Measurements from ENCODE around the gene NDUFV2. TPM values are rescaled to one million over a fixed set of nuclear protein-coding genes. Genes with fewer than 3 reads are reported as not detected.
"Not testable (repeated sequence)": the region's sequence is repeated elsewhere in the genome, so short reads cannot be mapped to it uniquely, and the experiment has no call there.

Gene NDUFV2
- 219 and 224 TPM in 2 replicates for total RNA-seq

DNA sequence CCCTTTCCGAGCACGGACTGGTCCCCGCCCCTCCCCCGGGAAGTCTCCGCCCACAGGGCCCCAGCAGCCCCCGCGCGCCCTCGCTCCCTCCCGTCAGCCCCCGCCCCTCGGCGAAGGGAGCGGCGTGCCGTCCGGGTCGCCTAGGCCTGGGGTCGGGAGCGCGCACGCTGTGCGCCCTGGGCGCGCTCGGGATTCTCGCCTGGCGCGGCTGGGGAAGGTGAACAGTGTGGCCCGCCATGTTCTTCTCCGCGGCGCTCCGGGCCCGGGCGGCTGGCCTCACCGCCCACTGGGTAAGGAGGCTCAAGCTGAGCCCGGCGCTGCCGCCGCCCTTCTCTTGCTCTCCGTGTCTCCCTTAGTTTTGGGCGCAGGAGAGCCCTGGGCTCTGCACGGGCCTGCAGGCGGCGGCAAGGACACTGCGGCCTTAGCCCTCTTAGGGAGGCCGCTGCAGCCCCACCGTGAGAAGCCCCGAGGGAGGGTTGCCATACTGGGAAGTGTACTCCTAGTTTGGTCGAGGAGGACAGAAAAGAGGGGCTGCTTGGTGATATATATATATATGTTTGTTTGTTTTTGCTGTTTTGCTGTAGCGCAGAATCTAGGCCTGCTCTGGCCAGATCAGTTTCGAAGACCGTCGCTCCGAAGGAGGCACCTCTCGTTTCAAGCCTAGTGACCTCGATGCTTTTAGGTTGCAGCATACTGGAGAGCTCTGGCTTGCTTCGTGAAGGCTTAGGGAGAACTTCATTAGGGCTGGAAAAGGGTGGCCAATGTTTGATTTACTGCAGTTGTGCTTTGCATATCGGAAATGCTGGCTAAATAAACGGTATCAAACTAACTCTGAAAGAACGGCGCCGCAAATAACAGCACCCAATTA, at the start of gene NDUFV2:
Gene NDUFV2, plus strand, starts transcription at position 192 of the 868 bp plus-strand sequence. Its CDS starts 45 bp downstream, at position 237.
- intact Hi-C loops (cut with micrococcal nuclease), result loop anchor here (1.0 to 10.0 kb wide), 9 partner anchors 11 to 810 kb away; partner anchors contain the start of genes ANKRD12, PPP4R1, RALBP1 and TWSG1

DNA sequence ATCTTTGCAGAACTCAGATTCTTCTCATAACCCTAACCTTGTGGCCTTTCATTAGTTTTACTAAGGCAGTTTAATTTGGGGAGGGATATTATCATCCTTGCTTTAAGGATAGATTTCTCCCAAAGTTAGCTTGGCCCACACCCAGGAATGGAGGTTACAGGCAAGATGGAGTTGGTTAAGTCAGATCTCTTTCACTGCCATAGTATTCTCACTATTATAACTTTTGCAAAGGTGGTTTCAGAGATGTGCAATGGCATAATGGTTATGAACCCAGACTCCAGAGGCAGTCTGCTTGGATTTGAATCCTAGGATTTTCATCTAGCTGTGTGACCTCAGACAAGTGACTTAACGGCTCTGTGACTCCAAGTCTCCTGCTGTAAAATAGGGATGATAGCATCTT, 48.7 kb upstream of the NDUFV2 start:
- intact Hi-C loops (cut with micrococcal nuclease), result no loop called here

DNA sequence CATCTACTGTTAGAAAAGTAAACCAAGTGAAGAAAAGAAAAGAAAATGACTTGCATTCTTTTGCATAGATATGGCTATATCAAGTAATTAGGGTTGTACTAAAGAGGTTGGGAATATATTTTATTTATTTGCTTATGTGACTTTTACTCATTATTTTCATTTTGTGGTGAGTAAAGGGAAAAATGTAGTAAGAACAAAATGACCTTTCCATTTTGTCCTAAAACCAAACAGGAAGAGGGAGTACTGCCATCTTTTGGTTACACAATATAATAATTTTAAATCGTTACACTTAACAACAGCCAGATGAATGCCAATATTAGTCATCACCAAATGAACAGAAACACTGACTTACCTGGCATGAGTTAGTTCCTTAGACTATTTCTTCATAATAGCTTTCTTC, 47.3 kb upstream of the NDUFV2 start:
- intact Hi-C loops (cut with micrococcal nuclease), result no loop called here

DNA sequence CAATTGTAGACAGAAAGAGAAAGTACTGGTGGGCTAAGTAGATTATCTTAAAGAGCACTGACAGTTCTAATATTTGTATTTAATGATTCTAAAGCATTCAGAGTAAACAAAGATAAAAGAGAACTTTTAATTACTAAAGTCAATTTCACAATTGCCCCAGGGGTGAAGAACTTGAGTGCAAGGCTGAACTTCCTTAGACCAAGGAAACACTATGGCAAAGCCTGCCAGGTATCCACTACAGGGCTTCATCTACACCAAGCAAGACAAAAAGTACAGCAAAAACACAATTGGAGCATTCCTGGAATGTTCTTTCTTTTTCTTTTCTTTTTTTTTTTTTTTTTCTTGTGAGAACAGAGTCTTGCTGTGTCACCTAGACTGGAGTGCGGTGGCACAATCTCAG, 46.9 kb upstream of the NDUFV2 start:
- intact Hi-C loops (cut with micrococcal nuclease), result no loop called here

DNA sequence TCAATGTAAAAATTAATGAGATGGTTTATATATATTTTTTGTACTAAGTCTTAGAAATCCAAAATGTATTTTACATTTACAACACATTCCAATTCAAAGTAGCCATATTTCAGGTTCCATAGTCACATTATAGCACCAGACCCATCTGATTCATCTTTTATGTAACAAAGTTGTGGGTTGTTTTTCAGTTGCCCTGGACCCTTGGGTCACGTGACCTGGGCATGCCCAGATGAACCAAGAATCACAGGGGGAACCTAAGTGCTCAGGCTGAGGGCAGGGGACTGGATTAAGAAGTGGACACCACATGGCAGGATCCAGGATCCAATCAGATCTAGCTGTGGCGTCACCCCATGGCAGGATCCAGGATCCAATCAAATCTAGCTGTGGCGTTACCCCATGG, 44.9 kb upstream of the NDUFV2 start:
- intact Hi-C loops (cut with micrococcal nuclease), result no loop called here

DNA sequence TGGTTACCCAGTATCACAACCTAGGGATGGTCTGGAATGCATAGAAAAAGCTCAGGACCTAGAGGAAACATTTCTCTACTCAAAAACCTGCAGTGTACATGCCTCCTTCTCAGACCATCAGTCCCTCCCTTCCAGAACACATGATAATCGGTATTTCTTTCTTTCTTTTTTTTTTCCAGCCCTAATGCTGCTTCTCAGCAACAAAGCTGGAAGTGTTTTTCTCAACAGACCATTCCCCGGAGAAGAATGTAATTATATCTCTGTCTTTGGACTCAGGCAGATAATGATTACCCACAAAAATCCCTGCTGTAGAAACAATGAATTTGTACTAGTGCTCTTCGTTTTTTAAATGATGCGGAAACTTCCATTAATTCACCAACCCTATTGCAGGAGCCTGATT, 44.1 kb upstream of the NDUFV2 start:
- intact Hi-C loops (cut with micrococcal nuclease), result no loop called here

GRCh38 chr18:9062418-9062751, 40.1 kb upstream of the NDUFV2 start:
- intact Hi-C loops (cut with micrococcal nuclease), result no loop called here

- intact Hi-C loops (cut with micrococcal nuclease), result no loop called here
These were observed 36.6 kb upstream of the NDUFV2 start for GRCh38 chr18:9065864-9066263.

GRCh38 chr18:9066358-9066757, 36.1 kb upstream of the NDUFV2 start:
- intact Hi-C loops (cut with micrococcal nuclease), result no loop called here

DNA sequence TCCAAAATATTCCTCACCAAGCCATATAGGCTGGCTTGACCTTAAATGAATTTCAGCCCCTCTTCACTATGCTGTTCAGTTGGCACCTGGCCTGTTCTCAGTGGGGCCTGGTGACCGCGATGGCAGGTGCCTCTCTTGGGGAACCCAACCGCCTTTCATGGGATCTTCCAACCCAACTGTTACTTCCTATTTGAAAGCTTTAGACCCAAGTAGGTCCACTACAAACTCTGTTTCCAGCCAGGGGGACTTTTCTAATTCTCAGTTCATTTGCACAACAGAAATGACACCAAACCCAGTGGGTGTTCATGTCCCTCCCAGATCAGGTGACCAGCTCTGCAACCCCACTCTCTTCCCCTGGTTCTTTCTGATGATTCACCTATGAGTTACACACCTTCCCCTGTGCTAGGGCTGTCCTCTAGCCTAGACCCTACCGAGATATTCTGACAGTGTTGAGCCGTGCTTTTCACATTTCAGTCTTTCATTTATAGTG, 35.6 kb upstream of the NDUFV2 start:
- intact Hi-C loops (cut with micrococcal nuclease), result no loop called here

DNA sequence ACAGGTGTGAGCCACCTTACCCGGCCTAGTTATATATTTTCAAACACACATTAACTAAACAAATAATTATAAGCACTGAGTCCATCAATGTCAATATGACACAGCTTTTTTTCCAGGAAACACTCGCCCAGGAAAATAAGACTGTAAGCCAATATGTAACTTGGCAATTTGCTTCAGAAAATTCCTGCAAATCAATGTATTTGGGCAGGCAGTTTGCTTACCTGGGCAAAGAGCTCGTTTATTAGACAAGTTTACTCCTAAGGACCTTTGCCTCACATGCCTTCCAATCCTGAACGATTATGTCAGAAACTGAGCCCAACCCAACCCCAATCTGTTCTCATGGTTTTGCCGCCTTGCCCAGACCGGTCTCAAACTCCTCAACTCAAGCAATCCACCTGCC, 34.7 kb upstream of the NDUFV2 start:
- intact Hi-C loops (cut with micrococcal nuclease), result no loop called here

DNA sequence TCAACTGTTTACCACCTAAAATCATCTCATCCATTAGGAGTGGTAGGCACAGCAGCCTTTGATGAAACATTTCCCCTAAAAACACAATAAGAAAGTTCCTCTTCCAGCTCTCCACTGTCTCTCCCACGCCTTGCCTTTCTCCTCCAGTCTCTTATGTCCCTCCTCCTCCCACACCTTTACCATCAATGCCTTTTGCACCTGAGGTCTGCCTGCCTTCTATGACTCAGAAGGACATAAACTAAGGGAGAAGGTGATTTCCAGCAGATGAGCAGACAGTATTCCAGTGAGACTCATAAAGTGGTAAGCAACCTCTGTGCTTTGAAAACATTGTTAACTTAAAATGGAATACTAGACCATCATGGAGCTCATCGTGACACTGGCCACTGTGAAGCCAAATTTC, 34.2 kb upstream of the NDUFV2 start:
- intact Hi-C loops (cut with micrococcal nuclease), result no loop called here

- intact Hi-C loops (cut with micrococcal nuclease), result no loop called here
These were observed 32.9 kb upstream of the NDUFV2 start for GRCh38 chr18:9069601-9070000.

DNA sequence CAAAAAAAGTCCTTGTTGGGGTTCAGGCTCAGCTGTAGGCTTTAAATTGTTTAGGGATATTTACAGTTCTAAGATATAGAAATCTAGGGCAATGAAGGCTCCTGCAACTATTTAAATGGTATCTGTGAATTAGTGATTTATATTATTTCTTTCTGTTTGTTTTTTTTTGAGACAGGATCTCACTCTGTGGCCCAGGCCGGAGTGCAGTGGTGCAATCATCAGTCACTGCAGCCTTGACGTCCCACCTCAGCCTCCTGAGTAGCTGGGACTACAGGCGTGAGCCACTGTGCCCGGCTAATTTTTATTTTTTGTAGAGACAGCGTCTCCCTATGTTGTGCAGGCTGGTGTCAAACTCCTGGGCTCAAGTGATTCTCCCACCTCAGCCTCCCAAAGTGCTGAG, 32.3 kb upstream of the NDUFV2 start:
- intact Hi-C loops (cut with micrococcal nuclease), result loop anchor here (5.0 kb wide), 1 partner anchor 368 kb away; no protein-coding TSS in a partner anchor

GRCh38 chr18:9079818-9080528, 22.5 kb upstream of the NDUFV2 start:
- intact Hi-C loops (cut with micrococcal nuclease), result no loop called here

GRCh38 chr18:9081940-9082339, 20.6 kb upstream of the NDUFV2 start:
- intact Hi-C loops (cut with micrococcal nuclease), result no loop called here

- intact Hi-C loops (cut with micrococcal nuclease), result loop anchor here (1.0 kb wide), 2 partner anchors 8 to 18 kb away; no protein-coding TSS in a partner anchor
These were observed 19.6 kb upstream of the NDUFV2 start for GRCh38 chr18:9082711-9083510.

GRCh38 chr18:9086015-9086414, 16.5 kb upstream of the NDUFV2 start:
- intact Hi-C loops (cut with micrococcal nuclease), result no loop called here

- intact Hi-C loops (cut with micrococcal nuclease), result no loop called here
These were observed 15.9 kb upstream of the NDUFV2 start for GRCh38 chr18:9086624-9087023.

DNA sequence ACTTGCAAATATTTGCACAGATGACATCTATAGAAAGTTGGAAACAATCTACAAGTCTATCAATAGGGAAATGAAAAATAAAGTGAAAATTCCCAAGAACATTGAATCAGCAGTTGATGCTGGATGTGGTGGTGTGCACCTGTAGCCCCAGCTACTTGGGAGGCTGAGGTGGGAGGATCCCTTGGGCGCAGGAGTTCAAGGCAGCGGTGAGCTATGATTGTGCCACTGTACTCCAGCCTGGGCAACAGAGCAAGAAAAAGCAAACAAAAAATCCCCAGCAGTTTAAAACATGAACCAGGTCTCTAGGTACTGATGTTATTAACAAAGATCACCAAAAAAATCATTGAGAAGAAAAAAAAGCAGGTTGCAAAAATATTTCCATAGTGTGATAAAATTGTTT, 15.4 kb upstream of the NDUFV2 start:
- intact Hi-C loops (cut with micrococcal nuclease), result no loop called here

DNA sequence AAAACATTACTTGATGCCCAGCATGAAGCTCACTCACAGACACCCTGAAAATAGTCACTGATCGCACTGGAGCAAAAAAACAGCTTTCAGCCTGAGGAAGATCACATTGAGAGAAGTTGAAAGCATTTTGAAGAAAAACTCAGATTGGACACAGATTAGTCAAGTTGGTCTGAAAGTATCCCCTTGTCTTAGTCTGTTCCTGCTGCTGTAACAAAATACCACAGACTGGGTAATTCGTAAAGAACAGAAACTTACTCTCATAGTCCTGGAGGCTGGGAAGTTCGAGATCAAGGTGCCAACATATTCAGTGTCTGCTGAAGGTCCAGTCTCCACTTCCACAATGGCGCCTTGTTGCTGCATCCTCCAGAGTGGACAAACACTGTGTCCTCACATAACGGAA, 14.2 kb upstream of the NDUFV2 start:
- intact Hi-C loops (cut with micrococcal nuclease), result no loop called here

- intact Hi-C loops (cut with micrococcal nuclease), result not testable (repeated sequence)
These were observed 13.8 kb upstream of the NDUFV2 start for GRCh38 chr18:9088727-9089126.

All from T-helper 1 cell treated with Interleukin-12 subunit alpha and Interleukin-12 subunit beta and Interleukin-4 antibody, amounts not matched to agents 30 ng/mL and 1 ng/mL, for 36 hours (primary cell).